Mesodermal cell (in vitro differentiated cells): ENCODE data around the gene JPH3.

ENCODE experiments used
- H3K27ac ChIP-seq: 2 replicates; pipeline ENCODE4 v1.7.0; 2013; ENCODE audit warnings: mild to moderate bottlenecking, low read depth, low read length, moderate library complexity; ENCODE audit not compliant: severe bottlenecking
- H3K36me3 ChIP-seq: 2 replicates; pipeline ENCODE4 v1.7.1; 2013; ENCODE audit warnings: mild to moderate bottlenecking, low read length, moderate library complexity; ENCODE audit not compliant: control insufficient read depth, insufficient read depth
- H3K4me1 ChIP-seq: one replicate; pipeline ENCODE4 v1.7.1; 2013; ENCODE audit warnings: mild to moderate bottlenecking, low read length; ENCODE audit not compliant: insufficient read depth, control insufficient read depth, poor library complexity, severe bottlenecking
- H3K4me3 ChIP-seq: 2 replicates; pipeline ENCODE4 v1.7.0; 2013; ENCODE audit warnings: low read length, control low read depth, mild to moderate bottlenecking; ENCODE audit not compliant: insufficient read depth, poor library complexity, severe bottlenecking; ENCODE audit errors: extremely low read depth
- H3K9me3 ChIP-seq: 2 replicates; pipeline ENCODE4 v1.7.1; 2013; ENCODE audit warnings: mild to moderate bottlenecking, low read length, moderate library complexity; ENCODE audit not compliant: control insufficient read depth
- WGBS, 2 experiments: methylation state at CpG; one replicate each; pipeline ENCODE4 v1.1.5; 2013; ENCODE audit warnings: missing lambda C conversion rate in 2 of 2; ENCODE audit not compliant: insufficient coverage in 2 of 2; 5-methylcytosine and 5-hydroxymethylcytosine counted together

Gene JPH3

DNA sequence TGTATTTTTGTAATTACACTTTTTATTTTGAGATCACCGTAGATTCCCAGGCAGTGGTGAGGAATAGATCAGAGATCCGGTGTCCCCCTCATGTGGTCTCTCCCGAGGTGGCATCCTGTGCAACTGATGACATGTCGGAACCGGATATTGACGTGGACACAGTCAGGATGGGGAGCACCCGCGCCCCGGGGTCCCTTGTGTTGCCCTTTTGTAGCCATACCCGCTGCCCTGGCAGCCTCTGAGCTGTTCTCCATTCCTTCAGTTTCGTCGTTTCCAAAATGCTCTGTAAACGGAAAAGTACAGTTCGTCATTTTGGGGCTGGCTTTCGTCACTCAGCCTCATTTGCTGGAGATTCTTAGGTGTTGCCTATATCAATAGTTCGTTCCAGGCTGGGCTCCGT is 14.2 kb downstream of the JPH3 start:
- no peak overlapping the region for H3K27ac ChIP-seq
- no peaks in the 10 kb centered on the region for H3K36me3 ChIP-seq
- no peaks in the 10 kb centered on the region for H3K4me1 ChIP-seq
- H3K4me3 ChIP-seq, result no peak overlapping the region
- WGBS, 2 experiments, result 88 to 92% methylated on average over 17 of the region's 17 CpGs
- H3K9me3 ChIP-seq, result no peaks in the 10 kb centered on the region

DNA sequence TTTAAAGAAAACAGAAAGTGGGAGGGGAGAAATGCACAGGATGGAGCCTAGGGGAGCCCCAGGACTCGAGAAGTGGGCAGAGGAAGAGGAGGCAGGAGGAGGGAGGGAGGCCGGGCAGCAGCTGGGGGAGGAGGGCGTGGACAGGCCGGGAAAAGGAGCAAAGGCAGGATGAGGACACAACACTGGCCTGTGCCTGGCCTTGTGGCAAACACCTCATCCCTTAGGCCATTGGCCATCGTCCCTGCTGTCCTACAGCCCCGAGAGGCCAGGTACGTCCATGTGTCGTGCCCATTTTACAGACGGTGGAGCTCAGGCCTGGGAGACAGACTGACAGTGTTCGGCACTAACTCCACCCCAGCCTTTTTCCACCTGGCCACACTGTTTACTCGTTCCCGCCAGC is 15.9 kb downstream of the JPH3 start:
- Histone ChIP-seq H3K9me3 (no peaks in the 10 kb centered on the region), H3K36me3 (no peaks in the 10 kb centered on the region), H3K4me1 (no peaks in the 10 kb centered on the region), H3K27ac (no peak overlapping the region), H3K4me3 (no peak overlapping the region)
- WGBS, 2 experiments, result 83 to 88% methylated on average over 11 to 12 of the region's 12 CpGs

DNA sequence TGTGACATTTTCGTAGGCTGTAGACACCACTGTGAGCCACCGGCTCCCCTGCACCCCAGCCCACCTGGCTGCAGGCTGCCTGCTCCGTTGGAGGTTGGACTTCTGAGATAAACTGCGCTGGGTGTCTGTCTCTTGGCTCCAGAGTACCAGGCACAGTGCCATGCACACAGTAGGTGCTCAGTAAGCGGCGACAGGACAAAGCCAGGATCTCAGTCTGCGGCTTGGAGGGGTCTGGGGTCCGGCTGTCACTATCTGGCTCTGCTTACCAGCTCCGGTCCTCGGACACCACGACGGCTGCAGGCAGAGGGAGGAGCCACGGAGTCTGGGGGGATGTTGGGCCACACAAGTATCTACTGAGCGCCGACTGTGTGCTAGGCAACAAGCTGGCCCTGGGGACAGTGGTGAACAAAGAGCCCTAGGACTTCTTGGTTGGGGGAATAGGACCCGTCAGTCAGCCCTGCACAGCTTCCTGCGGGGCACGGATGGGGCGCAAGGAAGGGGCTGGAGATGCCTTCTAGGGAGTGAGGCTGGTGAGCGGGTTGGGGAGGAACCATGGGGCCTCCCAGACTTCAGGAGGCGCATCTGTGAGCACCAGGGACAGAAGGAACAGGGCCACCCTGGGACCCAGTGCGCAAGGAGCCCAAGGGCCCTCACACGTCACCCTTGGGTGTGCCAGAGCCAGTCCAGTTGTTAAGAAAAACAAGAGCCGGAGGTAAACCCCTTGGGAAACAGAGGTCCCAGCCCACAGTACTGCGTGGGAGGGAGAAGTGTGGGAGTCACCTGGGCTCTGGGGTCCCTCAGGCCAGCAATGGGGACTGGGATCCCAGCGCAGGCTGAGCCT is 17.3 kb downstream of the JPH3 start:
- Histone ChIP-seq H3K27ac (no peak overlapping the region), H3K9me3 (no peaks in the 10 kb centered on the region), H3K36me3 (no peaks in the 10 kb centered on the region), H3K4me3 (no peak overlapping the region), H3K4me1 (no peaks in the 10 kb centered on the region)
- WGBS, 2 experiments, result 83 to 85% methylated on average over 14 to 21 of the region's 26 CpGs

DNA sequence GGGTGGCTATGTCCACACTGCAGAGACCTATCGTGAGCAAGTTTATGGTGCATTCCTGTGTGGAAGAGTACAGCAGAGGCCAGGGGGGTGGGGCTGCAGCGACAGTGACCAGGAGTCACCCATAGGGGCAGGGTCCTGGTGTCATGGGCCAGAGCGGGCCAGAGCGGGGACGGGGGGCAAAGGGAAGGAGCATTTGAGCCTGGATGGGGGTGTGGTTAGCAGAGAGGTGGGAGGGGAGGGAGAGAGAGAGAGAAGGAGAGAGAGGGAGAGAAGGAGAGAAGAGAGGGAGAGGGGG is 17.8 kb downstream of the JPH3 start:
- Histone ChIP-seq H3K4me3 (no peak overlapping the region), H3K4me1 (no peaks in the 10 kb centered on the region)
- WGBS, 2 experiments, result 47 to 56% methylated on average over 5 of the region's 5 CpGs

DNA sequence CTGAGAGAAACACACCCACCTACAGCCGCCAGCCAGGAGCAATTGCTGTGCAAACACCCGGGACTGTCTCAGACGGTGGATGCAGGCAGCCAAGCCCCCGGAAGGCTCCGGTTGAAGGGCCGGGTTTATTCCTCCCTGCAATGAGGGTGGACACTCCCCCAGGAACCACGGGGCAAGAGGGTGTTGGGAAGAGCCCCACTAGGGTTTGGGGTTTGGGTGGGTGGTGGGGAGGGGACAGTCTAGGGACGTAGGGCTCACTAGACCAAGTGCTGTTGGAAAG is 19.2 kb downstream of the JPH3 start:
- WGBS, 2 experiments, result 71 to 95% methylated on average over 6 to 7 of the region's 8 CpGs
- Histone ChIP-seq H3K36me3 (no peaks in the 10 kb centered on the region), H3K9me3 (no peaks in the 10 kb centered on the region), H3K4me3 (no peak overlapping the region), H3K4me1 (no peaks in the 10 kb centered on the region), H3K27ac (no peak overlapping the region)

More for the DNA sequence above, 17.8 kb downstream of the JPH3 start:
- Histone ChIP-seq H3K9me3 (no peaks in the 10 kb centered on the region), H3K27ac (no peak overlapping the region), H3K36me3 (no peaks in the 10 kb centered on the region)

DNA sequence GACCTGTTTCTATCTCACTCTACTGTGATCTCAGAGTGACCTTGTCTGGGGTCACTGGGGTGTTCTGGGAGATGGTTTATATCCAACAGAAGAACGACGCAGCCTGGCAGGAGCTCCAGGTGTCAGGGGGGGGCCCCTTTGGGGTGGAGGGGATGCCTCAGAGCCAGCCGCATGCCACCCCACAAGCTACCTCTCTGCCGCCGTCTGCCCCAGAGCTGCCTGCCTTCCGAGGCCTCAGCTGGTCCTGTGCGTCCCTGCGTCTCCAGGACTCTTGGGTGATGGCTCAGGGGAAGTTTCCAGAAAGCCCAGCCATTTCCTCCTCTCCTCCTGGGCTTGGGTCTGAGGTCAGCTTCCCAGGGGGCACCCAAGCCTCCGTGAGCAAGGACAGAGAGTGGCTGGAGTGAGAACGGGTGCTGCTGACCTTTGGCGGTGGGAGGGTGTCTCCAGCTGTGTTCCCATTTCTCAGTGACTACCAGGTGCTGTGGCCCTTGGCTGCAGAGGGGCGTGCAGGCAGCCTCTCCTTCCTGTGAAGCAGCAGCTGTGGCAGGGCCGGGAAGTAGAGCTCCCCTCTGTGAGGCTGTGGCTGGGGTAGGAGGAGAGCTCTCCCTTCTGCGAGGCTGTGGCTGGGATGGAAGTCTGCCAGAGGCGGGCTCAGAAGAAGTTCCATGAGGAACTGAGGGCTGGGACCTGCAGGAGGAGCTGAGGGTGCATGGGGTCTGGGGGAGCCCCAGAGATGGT is 19.8 kb downstream of the JPH3 start:
- Histone ChIP-seq H3K27ac (no peak overlapping the region), H3K4me3 (no peak overlapping the region), H3K36me3 (no peaks in the 10 kb centered on the region), H3K9me3 (no peaks in the 10 kb centered on the region), H3K4me1 (no peaks in the 10 kb centered on the region)
- 80 to 91% methylated on average over 9 of the region's 15 CpGs for WGBS, 2 experiments

DNA sequence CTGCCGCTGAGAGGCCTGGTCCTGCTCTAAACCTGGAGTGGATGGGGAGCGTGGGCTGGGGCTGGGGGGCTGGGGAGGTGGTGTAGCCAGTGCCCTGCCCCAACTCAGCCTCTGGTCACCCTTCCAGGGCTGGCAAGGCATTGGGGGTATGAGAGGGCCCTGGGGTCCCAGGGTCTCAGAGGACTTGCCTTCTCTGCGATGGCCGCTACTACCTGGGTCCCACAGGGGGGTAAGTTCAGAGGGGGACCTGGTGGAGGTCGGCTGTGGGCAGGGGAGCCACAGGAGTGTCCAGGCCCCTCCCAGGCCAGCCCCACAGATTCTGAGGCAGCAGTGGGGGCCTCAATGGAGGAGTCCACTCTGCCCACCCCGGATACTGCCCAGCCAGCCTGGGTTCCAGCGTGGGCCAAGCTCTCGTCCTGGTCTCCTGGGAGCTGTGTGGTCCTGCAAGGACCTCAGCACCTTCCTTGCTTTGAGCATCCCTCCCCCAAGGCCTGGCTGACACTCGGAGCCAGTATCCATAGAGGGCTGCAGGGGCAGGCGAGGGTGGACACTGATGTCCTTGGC is 20.5 kb downstream of the JPH3 start:
- no peaks in the 10 kb centered on the region for H3K36me3 ChIP-seq
- H3K9me3 ChIP-seq, result no peaks in the 10 kb centered on the region
- no peak overlapping the region for H3K27ac ChIP-seq
- WGBS, 2 experiments, result 88 to 90% methylated on average over 7 to 9 of the region's 10 CpGs
- H3K4me3 ChIP-seq, result no peak overlapping the region
- H3K4me1 ChIP-seq, result no peaks in the 10 kb centered on the region

DNA sequence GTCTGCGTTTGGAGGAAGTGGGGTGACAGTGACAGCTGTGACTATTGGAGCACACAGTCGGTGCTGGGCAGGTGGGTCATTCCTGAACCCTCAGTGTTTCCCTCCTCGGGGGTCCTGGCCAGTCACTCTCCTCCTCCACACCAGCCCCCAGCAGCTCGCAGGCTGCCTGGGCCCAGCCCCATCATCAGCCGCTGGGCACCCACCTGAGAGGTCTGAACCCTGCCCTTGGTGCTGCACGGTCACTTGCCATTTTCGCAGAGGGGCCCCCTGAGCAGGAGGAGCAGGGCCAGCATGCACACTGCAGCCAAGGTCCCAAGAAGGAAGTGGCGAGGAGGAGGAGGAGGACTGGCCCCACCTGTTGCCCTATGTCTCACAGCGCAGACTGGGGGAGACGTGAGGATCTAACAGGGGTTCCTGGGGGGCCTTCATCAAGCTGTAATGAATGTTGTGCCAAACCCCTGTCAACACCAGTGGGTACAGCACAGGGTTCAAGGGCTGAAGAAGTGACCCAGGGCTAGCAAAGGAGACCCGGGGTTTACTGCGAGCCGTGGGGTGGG is 23.0 kb downstream of the JPH3 start:
- Histone ChIP-seq H3K27ac (no peak overlapping the region), H3K4me3 (no peak overlapping the region), H3K9me3 (peaks cover 4% of the 10 kb centered on the region), H3K36me3 (no peaks in the 10 kb centered on the region), H3K4me1 (no peaks in the 10 kb centered on the region)
- WGBS, 2 experiments, result 86 to 94% methylated on average over 6 to 8 of the region's 13 CpGs

DNA sequence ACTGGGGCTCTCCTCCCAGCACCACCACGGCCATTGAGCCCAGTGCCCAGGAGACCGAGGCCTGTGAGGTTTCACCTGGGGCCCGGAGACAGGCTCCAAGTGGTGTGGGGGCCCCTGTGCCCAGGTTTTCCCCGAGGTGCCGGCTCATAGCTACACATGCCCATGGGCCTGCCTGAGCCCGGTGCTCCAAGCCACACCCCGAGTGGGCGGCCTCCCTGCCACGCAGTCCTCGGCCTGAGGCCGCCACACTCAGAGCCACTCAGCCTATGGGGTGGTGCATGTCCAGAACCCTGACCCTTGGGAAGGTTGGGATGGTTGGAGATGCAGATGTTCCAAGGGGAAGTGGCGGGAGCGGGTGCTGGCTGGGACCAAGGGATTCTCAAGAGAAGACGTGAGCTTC is 24.1 kb downstream of the JPH3 start:
- Histone ChIP-seq H3K9me3 (peaks cover 14% of the 10 kb centered on the region), H3K27ac (no peak overlapping the region), H3K4me1 (no peaks in the 10 kb centered on the region), H3K36me3 (no peaks in the 10 kb centered on the region), H3K4me3 (no peak overlapping the region)
- WGBS, 2 experiments, result 85 to 90% methylated on average over 11 to 13 of the region's 14 CpGs

DNA sequence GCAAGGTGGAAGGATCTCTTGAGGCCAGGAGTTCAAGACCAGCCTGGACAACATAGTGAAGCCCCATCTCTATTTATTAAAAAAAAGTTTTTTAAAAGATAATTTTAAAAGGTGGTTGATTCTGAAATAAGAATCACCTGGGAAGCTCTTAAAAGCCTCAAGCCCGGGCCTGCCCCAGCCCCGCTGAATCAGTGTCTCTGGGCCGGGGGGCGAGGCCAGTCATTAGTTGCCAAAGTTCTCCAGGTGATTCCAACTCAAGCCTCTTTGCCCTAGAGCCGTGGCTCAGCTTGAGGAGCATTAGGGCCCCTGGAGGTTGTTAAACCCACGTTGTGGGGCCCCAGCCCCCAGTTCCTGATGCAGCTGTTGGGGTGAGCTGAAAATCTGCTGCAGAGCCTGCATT is 24.6 kb downstream of the JPH3 start:
- Histone ChIP-seq H3K27ac (no peak overlapping the region), H3K36me3 (no peaks in the 10 kb centered on the region), H3K9me3 (peaks cover 15% of the 10 kb centered on the region), H3K4me3 (no peak overlapping the region), H3K4me1 (no peaks in the 10 kb centered on the region)
- WGBS, 2 experiments, result 85 to 89% methylated on average over 5 to 6 of the region's 6 CpGs
